NT2/D1 (cell line): ENCODE data around the gene DLEU7.

Experiments
- YY1 ChIP-seq: IDR thresholded peaks from 2 replicates; pipeline ENCODE4 v1.6.1; 2011; ENCODE audit not compliant: insufficient read length, insufficient read depth
- ZNF274 ChIP-seq: IDR thresholded peaks from 2 replicates; pipeline ENCODE4 v1.6.1; 2011; ENCODE audit warnings: mild to moderate bottlenecking, low read depth, low read length

DNA sequence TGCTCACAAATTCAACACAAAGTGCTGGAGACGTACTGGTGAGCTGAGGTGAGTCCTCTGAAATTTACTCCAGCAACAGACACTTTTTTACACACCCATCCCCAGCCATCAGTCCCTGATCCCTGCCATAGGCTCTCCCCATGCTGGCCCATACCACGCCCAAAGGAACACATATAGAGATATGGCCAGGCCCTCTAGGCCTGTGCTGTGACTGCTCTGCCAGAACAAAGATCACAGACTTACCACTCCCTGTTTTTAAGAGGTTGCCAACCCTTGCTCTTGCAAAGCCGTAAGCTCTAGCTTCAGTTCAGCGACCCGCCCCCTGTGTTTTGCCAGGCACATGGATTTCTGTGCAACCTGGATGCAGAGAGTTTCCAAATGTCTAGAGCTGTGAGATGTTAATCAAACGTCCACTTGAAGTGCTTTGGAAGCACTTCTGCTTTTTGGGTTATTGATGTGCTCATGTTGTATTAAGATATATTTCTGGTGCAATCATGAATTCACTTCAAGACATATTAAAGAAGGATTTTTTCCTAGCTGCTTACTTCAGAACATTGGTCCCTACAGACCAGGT lies 59.7 kb downstream of the DLEU7 start:
- no peak for TF ChIP-seq ZNF274
- TF ChIP-seq YY1 = no peak
